Stomach (tissue), 4 donors: ENCODE data around the gene RPL13A.

Experiments
- POLR2A ChIP-seq, 4 donors: fragments of 450-650 bp; IDR thresholded peaks; one replicate each; pipeline ENCODE4 v1.6.1; 2016; ENCODE audit warnings: antibody characterized with exemption in 4 of 4, control low read depth in 2 of 4, mild to moderate bottlenecking in 1 of 4, moderate library complexity in 1 of 4
- POLR2AphosphoS5 ChIP-seq, 3 donors: sonication (generic); formaldehyde crosslinking; IDR thresholded peaks; one replicate each; pipeline ENCODE4 v1.6.1; 2016; ENCODE audit warnings: antibody characterized with exemption in 3 of 3
- TF ChIP-seq, protein P1 (sequence below), 7 experiments: fragments of 450-650 bp in 4 of 7; fragments of 200-600 bp in 3 of 7; sonication (generic) in 3 of 7; IDR thresholded peaks; one replicate each; pipeline ENCODE4 v1.5.1; 2016 to 2019; ENCODE audit warnings: antibody characterized with exemption in 7 of 7, control low read depth in 2 of 7, mild to moderate bottlenecking in 1 of 7

DNA sequence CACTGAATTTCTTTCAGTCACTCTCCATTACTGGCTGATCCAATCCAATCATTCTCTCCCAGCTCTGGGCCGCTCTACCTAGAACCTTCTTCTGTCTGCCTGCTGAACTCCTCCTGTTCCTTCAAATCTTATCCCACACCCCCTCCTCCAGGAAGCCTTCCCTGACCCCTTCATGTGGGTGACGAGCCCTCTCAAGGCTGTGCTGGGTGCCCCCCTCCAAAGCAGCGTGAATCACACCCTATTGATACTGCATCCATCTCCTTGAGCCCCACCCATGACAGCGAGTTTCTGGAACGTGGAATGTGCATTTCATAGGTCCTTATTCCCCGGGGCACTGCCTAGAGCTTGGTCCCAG is 39.0 kb upstream of the RPL13A start:
- TF ChIP-seq, protein P1, sequence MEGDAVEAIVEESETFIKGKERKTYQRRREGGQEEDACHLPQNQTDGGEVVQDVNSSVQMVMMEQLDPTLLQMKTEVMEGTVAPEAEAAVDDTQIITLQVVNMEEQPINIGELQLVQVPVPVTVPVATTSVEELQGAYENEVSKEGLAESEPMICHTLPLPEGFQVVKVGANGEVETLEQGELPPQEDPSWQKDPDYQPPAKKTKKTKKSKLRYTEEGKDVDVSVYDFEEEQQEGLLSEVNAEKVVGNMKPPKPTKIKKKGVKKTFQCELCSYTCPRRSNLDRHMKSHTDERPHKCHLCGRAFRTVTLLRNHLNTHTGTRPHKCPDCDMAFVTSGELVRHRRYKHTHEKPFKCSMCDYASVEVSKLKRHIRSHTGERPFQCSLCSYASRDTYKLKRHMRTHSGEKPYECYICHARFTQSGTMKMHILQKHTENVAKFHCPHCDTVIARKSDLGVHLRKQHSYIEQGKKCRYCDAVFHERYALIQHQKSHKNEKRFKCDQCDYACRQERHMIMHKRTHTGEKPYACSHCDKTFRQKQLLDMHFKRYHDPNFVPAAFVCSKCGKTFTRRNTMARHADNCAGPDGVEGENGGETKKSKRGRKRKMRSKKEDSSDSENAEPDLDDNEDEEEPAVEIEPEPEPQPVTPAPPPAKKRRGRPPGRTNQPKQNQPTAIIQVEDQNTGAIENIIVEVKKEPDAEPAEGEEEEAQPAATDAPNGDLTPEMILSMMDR (IDR thresholded peaks at IDR 0.05): no peak
- no peak for TF ChIP-seq POLR2A (IDR thresholded peaks at IDR 0.05)
- no peak for TF ChIP-seq POLR2AphosphoS5 (IDR thresholded peaks at IDR 0.05)
